H9 (cell line): ENCODE measurements around the gene LIMS2. TPM values are rescaled to one million over a fixed set of nuclear protein-coding genes. Genes with fewer than 3 reads are reported as not detected.

Source experiments
- DNase-seq: peaks from one replicate; pipeline ENCODE4 v3.0.0-alpha.2; 2017
- H2AFZ ChIP-seq: one replicate; pipeline ENCODE4 v1.6.1; 2013; ENCODE audit warnings: mild to moderate bottlenecking, low read length, control low read depth, moderate library complexity
- H2AK5ac ChIP-seq: 2 replicates; pipeline ENCODE4 v1.6.1; 2013; ENCODE audit warnings: low read length, control low read depth, mixed read lengths; ENCODE audit not compliant: insufficient read length
- H2BK120ac ChIP-seq: one replicate; pipeline ENCODE4 v1.6.1; 2013; ENCODE audit warnings: low read depth, mild to moderate bottlenecking, low read length, control low read depth, inconsistent platforms; ENCODE audit not compliant: poor library complexity, severe bottlenecking
- H2BK12ac ChIP-seq: 2 replicates; pipeline ENCODE4 v1.6.1; 2013; ENCODE audit warnings: low read length, control low read depth, mixed read lengths, low read depth; ENCODE audit not compliant: insufficient read length
- H2BK15ac ChIP-seq: 2 replicates; pipeline ENCODE4 v1.6.1; 2013; ENCODE audit warnings: low read depth, low read length, control low read depth
- H2BK20ac ChIP-seq: one replicate; pipeline ENCODE4 v1.6.1; 2013; ENCODE audit warnings: low read depth, mild to moderate bottlenecking, low read length, control low read depth, inconsistent platforms; ENCODE audit not compliant: poor library complexity, severe bottlenecking
- H2BK5ac ChIP-seq: 2 replicates; pipeline ENCODE4 v1.6.1; 2013; ENCODE audit warnings: low read length, control low read depth, mixed read lengths; ENCODE audit not compliant: insufficient read length
- H3K14ac ChIP-seq: 2 replicates; pipeline ENCODE4 v1.6.1; 2013; ENCODE audit warnings: low read length, control low read depth; ENCODE audit not compliant: insufficient read depth
- H3K18ac ChIP-seq: 2 replicates; pipeline ENCODE4 v1.6.1; 2013; ENCODE audit warnings: low read depth, mild to moderate bottlenecking, mixed read lengths, low read length, control low read depth; ENCODE audit not compliant: insufficient read length
- H3K23ac ChIP-seq: 2 replicates; pipeline ENCODE4 v1.6.1; 2013; ENCODE audit warnings: low read length, control low read depth, mixed read lengths, low read depth; ENCODE audit not compliant: insufficient read length
- H3K23me2 ChIP-seq: 2 replicates; pipeline ENCODE4 v1.6.1; 2013; ENCODE audit warnings: low read depth, mild to moderate bottlenecking, mixed read lengths, low read length, control low read depth; ENCODE audit not compliant: insufficient read length, poor library complexity, severe bottlenecking
- H3K27ac ChIP-seq: 2 replicates; pipeline ENCODE4 v1.5.1; 2013; ENCODE audit warnings: low read length, control low read depth, mixed read lengths, low read depth; ENCODE audit not compliant: insufficient read length
- H3K27me3 ChIP-seq: 2 replicates; pipeline ENCODE4 v1.6.1; 2013; ENCODE audit warnings: low read length, control low read depth, inconsistent platforms; ENCODE audit not compliant: insufficient read depth
- H3K4ac ChIP-seq: 2 replicates; pipeline ENCODE4 v1.6.1; 2013; ENCODE audit warnings: low read depth, mild to moderate bottlenecking, control low read depth, inconsistent platforms, low read length, moderate library complexity
- H3K4me1 ChIP-seq: 2 replicates; pipeline ENCODE4 v1.6.1; 2013; ENCODE audit warnings: low read length, control low read depth, inconsistent platforms; ENCODE audit not compliant: insufficient read depth
- H3K4me2 ChIP-seq: 2 replicates; pipeline ENCODE4 v1.6.1; 2013; ENCODE audit warnings: low read length, control low read depth, mixed read lengths; ENCODE audit not compliant: insufficient read length, insufficient read depth
- H3K56ac ChIP-seq: 2 replicates; pipeline ENCODE4 v1.6.1; 2013; ENCODE audit warnings: low read depth, mild to moderate bottlenecking, mixed read lengths, low read length, control low read depth; ENCODE audit not compliant: insufficient read length
- H3K79me1 ChIP-seq: 2 replicates; pipeline ENCODE4 v1.6.1; 2013; ENCODE audit warnings: low read depth, mild to moderate bottlenecking, moderate library complexity, low read length, control low read depth, inconsistent platforms; ENCODE audit not compliant: insufficient read depth, poor library complexity, severe bottlenecking
- H3K79me2 ChIP-seq: 2 replicates; pipeline ENCODE4 v1.6.1; 2013; ENCODE audit warnings: low read length, control low read depth, inconsistent platforms; ENCODE audit not compliant: insufficient read depth
- H3K9ac ChIP-seq: 2 replicates; pipeline ENCODE4 v1.6.1; 2013; ENCODE audit warnings: low read length, control low read depth, mixed read lengths; ENCODE audit not compliant: insufficient read length; ENCODE audit errors: extremely low read depth
- H3K9me3 ChIP-seq: one replicate; pipeline ENCODE4 v1.6.1; 2013; ENCODE audit warnings: low read depth, low read length, inconsistent platforms; ENCODE audit not compliant: control insufficient read depth
- H3T11ph ChIP-seq: one replicate; pipeline ENCODE4 v1.6.1; 2013; ENCODE audit warnings: mild to moderate bottlenecking, low read length, control low read depth, inconsistent platforms
- H4K20me1 ChIP-seq: one replicate; pipeline ENCODE4 v1.6.1; 2013; ENCODE audit not compliant: control insufficient read depth, insufficient read length, insufficient read depth
- H4K5ac ChIP-seq: 2 replicates; pipeline ENCODE4 v1.6.1; 2013; ENCODE audit warnings: low read depth, mild to moderate bottlenecking, mixed read lengths, low read length, control low read depth; ENCODE audit not compliant: insufficient read length
- H4K8ac ChIP-seq: replicated peaks from 2 replicates; pipeline ENCODE4 v1.6.1; 2013; ENCODE audit warnings: low read length, control low read depth, mixed read lengths, low read depth; ENCODE audit not compliant: insufficient read length
- H4K91ac ChIP-seq: 2 replicates; pipeline ENCODE4 v1.6.1; 2013; ENCODE audit warnings: low read depth, mild to moderate bottlenecking, moderate library complexity, mixed read lengths, low read length, control low read depth; ENCODE audit not compliant: insufficient read length
- H3K27ac Mint-ChIP-seq, 3 experiments: 2 replicates in 2 of 3; 3 replicates in 1 of 3; pipeline ENCODE4 v1.8.0; 2020 to 2021; ENCODE audit warnings: mixed read lengths in 3 of 3, mild to moderate bottlenecking in 1 of 3, moderate library complexity in 1 of 3
- H3K27me3 Mint-ChIP-seq: 2 replicates; pipeline ENCODE4 v1.8.0; 2021; ENCODE audit warnings: low read depth, mild to moderate bottlenecking, moderate library complexity, mixed read lengths
- H3K36me3 Mint-ChIP-seq, 3 experiments: 2 replicates in 2 of 3; 3 replicates in 1 of 3; pipeline ENCODE4 v1.8.0; 2020 to 2021; ENCODE audit warnings: low read depth in 3 of 3, mixed read lengths in 3 of 3; ENCODE audit not compliant: insufficient read depth in 1 of 3
- H3K4me1 Mint-ChIP-seq, 2 experiments: 2 replicates each; pipeline ENCODE4 v1.8.0; 2020; ENCODE audit warnings: mixed read lengths in 2 of 2
- H3K4me3 Mint-ChIP-seq, 2 experiments: 2 replicates in 1 of 2; 3 replicates in 1 of 2; pipeline ENCODE4 v1.8.0; 2020 to 2021; ENCODE audit warnings: mild to moderate bottlenecking in 2 of 2, mixed read lengths in 2 of 2, moderate library complexity in 1 of 2
- H3K9me3 Mint-ChIP-seq, 2 experiments: 2 replicates in 1 of 2; 3 replicates in 1 of 2; pipeline ENCODE4 v1.8.0; 2020; ENCODE audit warnings: mild to moderate bottlenecking in 2 of 2, mixed read lengths in 2 of 2, moderate library complexity in 1 of 2
- CTCF ChIP-seq: fragments of 200-600 bp; sonication (generic); conservative IDR thresholded peaks from 3 replicates; pipeline ENCODE4 v1.8.0; 2021; ENCODE audit warnings: antibody characterized with exemption, mild to moderate bottlenecking
- WGBS: extraction: QIAGEN DNeasy Blood & Tissue Kit; methylation state at CpG from one replicate; pipeline ENCODE4 v1.1.7; 2013; ENCODE audit warnings: missing lambda C conversion rate, low lambda C conversion rate, mixed read lengths; ENCODE audit not compliant: insufficient read length; ENCODE audit errors: extremely low coverage; 5-methylcytosine and 5-hydroxymethylcytosine counted together
- total RNA-seq: library from RNA; stranded (reverse); gene quantifications from 2 replicates; pipeline ENCODE4 v1.2.1, GENCODE V29; 2021

Gene LIMS2
- total RNA-seq, 1 experiment from 2014 or later = 5.9 TPM

GRCh38 chr2:127597046-127597983 is 78.0 kb downstream of the LIMS2 start:
- no peak overlapping the region for H2AK5ac ChIP-seq
- no peak overlapping the region for H2BK5ac ChIP-seq
- Mint-ChIP-seq H3K36me3 (no peaks in the 10 kb centered on the region), H3K4me1 (no peaks in the 10 kb centered on the region), H3K27me3 (no peaks in the 10 kb centered on the region), H3K27ac (no peak overlapping the region), H3K9me3 (no peaks in the 10 kb centered on the region; a peak in 1 of 5 replicates), H3K4me3 (no peak overlapping the region)
- H3T11ph ChIP-seq = no peak overlapping the region
- H3K23me2 ChIP-seq = no peaks in the 10 kb centered on the region
- H3K18ac ChIP-seq = no peak overlapping the region
- no peak overlapping the region for H4K8ac ChIP-seq
- H3K4me1 ChIP-seq = no peaks in the 10 kb centered on the region
- H3K4ac ChIP-seq = no peak overlapping the region
- H3K27ac ChIP-seq = no peak overlapping the region
- H3K9me3 ChIP-seq = no peaks in the 10 kb centered on the region
- no peak overlapping the region for H3K23ac ChIP-seq
- H2BK120ac ChIP-seq = no peak overlapping the region
- H4K91ac ChIP-seq = no peak overlapping the region
- H2BK20ac ChIP-seq = no peak overlapping the region
- H2AFZ ChIP-seq = no peak overlapping the region
- H4K5ac ChIP-seq = no peak overlapping the region
- H3K14ac ChIP-seq = no peak overlapping the region
- no peak overlapping the region for H3K9ac ChIP-seq
- H3K79me1 ChIP-seq = no peaks in the 10 kb centered on the region
- H2BK15ac ChIP-seq = no peak overlapping the region
- no peak overlapping the region for H3K4me2 ChIP-seq
- H2BK12ac ChIP-seq = no peak overlapping the region
- no CpG with 5 or more reads among the region's 17 CpGs for WGBS
- H3K79me2 ChIP-seq = no peaks in the 10 kb centered on the region
- no peak for TF ChIP-seq CTCF
- no peaks in the 10 kb centered on the region for H3K27me3 ChIP-seq
- H4K20me1 ChIP-seq = no peaks in the 10 kb centered on the region
- DNase-seq = no peak
- no peak overlapping the region for H3K56ac ChIP-seq
